Measurements from ENCODE around the gene TECTA.
"Not testable (repeated sequence)": the region's sequence is repeated elsewhere in the genome, so short reads cannot be mapped to it uniquely, and the experiment has no call there.

The TECTA gene

GRCh38 chr11:121108413-121108812 lies 7.4 kb downstream of the TECTA start:
- no peak overlapping the region for H3K27ac ChIP-seq

DNA sequence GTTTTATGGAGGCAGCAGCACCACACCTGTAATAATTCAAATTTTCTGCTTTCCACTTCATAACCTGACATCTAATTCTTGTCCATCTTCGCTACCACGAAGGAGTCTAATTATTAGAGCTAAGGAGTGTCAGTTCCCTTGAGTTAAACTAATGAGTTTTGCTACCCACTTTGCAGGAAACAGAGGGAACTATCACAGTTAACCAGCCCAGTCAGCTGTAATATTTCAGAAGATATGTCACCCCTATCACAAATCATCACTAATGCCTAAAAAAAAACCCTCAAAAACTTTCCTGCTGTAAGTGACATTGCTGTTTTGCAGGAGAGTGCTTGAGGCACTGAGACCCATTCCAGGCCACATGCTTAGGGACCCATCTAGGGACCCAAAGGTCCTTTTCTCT lies 8.4 kb downstream of the TECTA start:
- no peak overlapping the region for H3K27ac ChIP-seq
- no peak for TF ChIP-seq CTCF (conservative IDR thresholded peaks at IDR 0.05)

More at GRCh38 chr11:121108413-121108812, 7.4 kb downstream of the TECTA start:
- TF ChIP-seq CTCF (conservative IDR thresholded peaks at IDR 0.05): no peak

DNA sequence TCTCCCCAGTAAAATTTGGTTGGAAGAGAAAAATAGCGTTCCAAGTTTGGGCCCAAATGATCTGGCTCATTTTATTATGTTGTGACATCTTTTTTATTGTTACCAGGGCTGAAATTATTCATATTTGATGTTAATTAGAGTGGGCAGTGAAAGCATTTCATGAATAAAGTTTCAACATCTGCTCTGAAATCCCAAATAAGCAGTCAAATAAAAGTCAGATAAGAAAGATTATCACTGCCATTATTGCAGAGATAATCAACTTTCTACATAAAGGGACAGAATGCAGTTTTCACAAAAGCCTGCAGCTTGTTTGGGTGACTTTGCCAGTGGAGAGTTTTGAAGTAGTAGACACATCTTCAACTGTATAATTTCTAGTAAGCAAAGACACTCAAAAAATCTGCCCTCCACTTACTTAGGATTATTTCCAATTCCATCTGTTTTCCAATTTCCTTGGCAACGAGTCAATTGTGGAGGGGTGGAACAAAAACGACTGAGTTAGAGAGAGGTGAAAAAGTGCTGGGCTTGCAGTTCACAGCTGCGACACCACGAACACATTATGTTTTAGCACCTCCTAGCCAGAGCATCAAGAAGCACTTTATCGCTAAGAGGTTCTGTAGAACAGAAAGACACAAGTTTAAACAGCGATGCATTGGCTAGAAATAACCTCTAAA lies 9.0 kb downstream of the TECTA start:
- TF ChIP-seq CTCF (conservative IDR thresholded peaks at IDR 0.05): no peak
- H3K27ac ChIP-seq: no peak overlapping the region

DNA sequence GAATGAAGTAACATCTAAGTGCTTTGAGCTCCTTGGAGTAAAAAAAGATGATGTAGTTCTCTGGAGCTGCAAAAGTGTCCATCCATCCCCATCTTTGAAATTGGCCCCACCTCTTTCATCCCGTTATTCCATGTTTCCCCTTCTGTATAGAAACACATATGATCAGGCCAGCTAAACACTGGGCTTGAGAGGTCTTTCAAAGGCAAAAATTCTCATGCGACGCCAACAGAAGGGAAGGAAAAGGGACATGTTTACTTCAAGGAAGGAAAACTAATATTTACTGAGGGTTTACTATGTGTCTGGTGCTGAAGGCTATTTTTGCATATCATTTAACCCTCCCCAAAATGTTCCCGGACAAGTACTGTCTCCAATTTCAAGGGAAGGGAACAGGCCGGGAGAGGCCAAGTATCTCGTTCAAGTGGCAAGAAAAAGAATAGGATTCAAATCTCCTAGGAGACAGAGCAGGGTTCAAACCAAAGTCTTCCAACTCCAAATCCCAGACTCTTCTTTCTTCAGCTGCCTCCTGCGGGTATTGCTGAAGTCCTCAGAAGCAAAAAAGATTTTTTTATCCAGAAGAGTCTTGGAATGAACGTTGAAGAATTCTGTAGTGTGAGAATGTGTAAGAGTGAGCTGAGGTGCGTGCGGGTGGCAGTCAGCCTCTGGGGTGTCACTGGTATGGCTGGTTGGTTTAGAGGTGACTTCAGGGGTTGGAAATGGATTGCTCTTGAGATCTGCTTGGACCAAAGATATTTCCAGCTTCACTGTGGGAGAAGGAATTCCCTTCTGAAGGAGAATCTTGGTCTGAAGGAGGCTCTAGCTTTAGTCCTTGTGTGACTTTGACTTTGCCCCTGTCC lies 10.1 kb downstream of the TECTA start:
- TF ChIP-seq CTCF (conservative IDR thresholded peaks at IDR 0.05): no peak
- no peak overlapping the region for H3K27ac ChIP-seq

DNA sequence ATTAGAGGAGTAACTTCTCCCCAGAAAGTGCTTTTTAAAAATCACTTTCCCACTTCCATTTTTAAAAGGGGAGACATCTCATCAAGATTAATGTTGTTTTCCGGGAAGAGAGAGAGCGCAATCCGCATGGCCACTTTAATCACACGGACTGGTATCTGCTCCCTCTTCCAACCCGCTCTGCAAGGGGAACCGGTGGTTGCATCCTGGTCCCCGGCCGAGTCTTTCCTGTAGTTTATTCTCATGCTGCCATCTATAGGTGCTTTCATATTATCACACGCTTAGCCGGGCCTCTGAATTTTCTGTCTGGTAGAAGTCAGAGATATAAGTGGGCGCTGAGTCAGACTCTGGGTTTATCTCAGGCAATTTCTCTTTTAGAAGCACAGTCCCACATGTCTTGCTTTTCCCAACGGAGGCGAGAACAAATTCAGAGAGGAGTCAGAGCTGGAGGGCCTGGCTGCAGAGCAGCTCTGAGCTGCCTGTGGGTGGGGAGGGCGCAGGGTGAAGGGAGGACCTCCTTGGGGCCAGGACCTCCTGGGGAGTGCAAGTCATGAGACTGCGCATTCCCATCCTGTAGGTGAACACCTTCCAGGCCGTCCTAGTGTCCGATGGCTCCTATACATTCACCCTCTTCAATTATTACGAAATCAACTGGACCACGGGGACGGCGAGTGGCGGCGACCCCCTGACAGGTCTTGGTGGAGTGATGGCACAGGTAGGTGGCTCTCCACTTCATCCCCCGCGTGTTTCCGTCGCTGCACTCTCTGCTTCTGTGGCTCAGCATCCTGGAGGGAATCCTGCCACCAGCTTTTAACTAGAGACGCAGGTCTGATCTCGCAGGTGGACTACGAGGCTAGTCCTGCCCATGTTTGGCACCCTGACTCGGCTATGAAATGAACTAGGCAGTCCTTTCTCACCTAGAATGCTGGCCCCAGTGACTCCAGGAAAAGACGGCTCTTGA lies 11.7 kb downstream of the TECTA start:
- peak; percentile 85 for TF ChIP-seq CTCF (conservative IDR thresholded peaks at IDR 0.05)
- no peak overlapping the region for H3K27ac ChIP-seq

GRCh38 chr11:121113611-121114010 lies 12.6 kb downstream of the TECTA start:
- TF ChIP-seq CTCF (conservative IDR thresholded peaks at IDR 0.05): no peak

GRCh38 chr11:121115024-121115423 lies 14.0 kb downstream of the TECTA start:
- not testable (repeated sequence) for H3K27ac ChIP-seq

More at GRCh38 chr11:121113611-121114010, 12.6 kb downstream of the TECTA start:
- no peak overlapping the region for H3K27ac ChIP-seq
